ENCODE data around the gene MAGI2.

The MAGI2 gene

DNA sequence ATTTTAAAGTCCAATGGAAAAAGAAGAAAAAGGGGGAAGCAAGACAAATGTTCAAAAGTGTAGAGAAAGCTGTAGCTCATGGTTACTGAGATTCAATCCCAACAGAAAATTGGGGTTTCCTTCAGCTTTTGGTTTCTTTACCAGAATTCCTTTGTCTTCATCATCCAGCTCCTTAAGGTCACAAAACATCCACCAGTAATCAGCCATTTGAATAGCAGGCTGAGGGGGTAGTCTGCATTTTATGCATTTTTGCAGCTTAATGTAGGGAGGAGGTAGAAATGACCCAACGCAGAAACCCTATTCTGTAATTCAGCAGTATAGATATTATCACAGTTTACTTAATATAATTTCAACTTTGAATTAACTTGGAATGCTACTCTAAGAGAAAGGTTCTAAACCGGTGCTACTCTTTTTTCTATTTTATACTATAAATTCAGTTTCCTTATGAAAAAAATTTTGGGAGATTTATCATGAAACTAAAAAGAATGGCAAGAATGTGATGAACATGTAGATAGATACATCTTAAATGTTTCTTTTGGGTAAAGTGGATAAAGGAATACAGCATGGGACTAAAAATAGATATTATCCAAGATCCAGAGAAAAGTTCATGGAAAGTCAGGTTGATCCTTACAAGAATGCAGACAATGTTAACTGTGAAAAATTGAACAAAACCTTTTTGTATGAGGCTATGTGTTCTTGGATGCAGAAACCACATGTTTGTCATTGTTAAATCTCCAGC lies 1058.0 kb downstream of the MAGI2 start:
- no peak for FAIRE-seq

DNA sequence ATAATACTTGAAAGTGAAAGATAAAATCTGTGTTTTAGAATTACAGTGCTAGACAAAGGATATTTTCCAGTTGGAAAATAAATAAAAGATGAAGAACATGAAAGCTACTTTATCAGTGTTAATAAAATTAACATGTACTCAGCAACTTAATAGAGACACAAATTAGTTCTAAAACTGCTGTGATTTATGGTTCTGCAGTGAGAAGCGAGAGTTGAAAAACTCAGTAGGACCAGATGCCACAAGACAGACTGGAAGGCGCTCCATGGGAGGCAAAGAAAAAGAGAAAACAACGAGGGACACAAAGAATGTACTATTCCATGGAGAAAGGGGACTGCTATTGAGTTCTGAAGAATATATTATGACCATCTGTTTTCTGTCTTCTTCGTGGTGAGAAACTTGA lies 1064.4 kb downstream of the MAGI2 start:
- no peak for FAIRE-seq

DNA sequence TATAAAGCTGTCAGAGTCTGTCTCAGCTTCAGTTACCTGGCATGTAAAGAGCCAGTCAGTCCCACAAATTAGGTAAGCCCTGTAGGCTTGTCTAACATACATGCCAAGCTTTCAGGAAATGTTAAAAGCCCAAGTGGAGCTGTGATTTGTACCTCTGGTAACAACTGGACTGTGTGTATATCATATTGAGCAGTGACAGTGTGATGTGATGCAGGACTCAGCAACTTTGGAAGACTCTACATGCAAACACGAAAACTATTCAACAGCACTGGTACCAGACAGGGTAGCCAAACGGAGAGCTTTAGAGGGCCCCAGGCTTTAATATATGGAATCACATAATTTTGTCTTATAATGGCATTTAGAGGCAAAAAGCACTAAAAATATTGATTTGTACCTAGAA lies 1066.9 kb downstream of the MAGI2 start:
- FAIRE-seq: no peak

DNA sequence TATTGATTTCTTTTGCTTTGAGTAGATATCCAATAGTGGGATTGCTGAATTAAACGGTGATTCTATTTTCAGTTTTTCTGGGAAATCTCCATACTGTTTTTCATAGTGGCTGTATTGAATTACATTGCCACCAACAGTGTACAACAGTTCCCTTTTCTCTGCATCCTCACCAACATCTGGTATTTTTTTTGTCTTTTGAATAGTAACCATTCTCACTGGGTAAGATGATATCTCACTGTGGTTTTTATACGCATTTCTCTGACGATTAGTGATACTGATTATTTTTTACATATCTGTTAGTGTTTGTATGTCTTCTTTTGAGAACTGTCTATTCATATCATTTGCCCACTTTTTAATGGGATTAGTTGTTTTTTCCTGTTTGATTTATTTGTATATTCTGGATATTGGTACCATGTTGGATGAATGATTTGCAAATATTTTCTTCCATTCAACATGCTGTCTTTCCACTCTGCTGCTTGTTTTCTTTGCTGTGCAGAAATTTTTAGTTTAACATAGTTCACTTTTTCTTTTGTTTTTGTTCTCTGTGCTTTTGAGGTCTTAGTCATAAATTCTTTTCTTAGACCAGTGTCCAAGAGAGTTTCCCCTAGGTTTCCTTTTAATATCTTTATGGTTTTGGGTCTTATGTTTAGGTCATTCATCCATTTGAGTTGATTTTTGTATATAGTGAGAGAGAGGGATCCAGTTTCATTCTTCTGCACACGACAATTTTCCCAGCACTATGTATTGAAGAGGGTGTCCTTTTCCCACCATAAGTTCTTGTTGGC lies 1070.2 kb downstream of the MAGI2 start:
- no peak for FAIRE-seq

DNA sequence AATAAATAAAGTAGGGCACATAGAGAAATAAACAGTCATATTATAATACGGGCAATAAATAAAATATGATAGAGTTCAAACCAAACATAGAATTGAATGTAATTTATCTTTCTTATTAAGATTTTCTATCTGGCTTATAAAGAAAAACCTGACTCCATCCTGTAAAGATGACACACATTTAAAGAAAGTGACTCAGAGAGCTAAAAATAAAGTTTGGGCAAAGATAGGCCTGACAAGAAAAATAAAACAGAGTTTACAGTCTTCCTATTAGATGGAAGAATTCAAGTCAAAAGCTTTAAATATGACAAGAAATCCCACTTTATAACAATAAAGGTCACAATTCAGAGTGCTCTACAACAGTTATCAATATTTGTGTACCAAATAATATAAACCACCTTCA lies 1074.3 kb downstream of the MAGI2 start:
- FAIRE-seq: no peak

DNA sequence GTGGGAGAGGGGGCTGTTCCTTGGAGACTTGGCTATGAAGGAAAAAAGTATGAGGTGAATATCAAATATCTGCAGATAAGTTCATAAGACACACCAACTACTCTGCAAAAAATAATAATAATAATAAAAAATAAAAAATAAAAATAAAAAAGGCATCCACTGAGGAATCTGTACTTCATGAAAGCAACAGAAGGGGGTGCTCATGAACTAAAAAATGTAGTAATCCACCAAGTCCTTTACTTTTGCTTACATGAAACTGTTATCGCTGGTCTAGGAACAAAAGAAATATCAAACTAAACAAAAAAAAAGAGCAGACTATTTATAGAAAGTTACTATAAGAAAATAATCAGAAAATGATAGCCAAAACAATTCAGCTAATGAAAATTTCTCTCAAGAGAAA lies 1075.9 kb downstream of the MAGI2 start:
- FAIRE-seq: no peak

DNA sequence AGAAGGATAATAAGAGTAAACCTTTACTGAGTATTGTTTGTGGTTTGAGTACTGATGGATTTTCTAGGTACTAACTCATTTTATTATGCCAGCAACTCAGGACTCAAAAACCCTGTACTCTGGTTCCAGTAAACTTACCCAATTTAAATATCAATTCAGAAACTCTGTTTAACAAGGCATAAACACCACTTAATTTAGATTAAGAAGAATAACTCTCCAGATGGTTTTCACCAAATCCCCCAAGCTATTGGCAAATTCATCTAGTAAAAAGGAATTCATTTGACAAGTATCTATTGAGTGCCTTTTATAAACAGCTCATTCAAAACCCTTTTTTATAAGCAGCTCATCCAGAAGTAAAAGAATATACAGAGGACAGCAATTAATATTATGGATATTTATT lies 1082.5 kb downstream of the MAGI2 start:
- FAIRE-seq: no peak

DNA sequence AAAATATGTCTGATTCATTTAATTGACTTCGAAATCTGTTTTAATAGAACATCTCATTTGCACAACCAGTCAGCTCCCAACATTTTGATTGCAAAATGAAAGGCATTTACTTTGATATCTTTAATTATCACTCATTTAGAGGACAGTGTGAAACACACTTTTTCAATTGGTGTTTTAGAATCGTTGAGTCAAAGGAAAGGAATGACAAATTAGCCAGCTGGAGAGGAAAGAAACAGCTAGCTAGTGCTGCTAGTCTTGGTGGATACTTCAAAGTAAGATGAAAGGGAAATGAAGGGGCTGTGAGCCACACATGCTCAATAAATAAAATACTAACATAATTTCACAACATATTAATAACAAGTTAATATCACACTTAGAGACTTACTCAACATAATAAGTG lies 1084.7 kb downstream of the MAGI2 start:
- no peak for FAIRE-seq

DNA sequence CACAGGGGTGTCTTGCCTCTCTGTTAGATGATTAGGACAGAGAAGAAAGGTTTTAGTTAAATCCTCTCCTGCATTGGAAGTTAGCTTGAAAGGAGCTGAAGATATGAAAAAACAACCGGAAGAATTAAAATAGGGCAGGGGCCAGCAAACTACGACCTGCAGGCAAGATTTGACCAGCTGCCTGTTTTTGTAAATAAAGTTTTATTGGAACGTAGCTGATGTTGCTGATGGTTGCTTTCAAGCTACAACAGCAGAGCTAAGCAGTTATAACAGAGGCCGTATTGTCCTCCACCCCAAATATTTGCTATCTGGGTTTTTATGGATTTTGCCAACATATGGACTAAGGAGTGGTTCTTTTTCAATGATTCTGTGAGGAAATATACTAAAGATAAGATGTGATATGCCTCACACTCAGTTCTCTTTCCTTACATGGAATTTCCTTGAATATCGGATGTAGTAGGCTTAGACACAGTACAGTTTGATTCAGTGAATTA lies 1086.1 kb downstream of the MAGI2 start:
- no peak for FAIRE-seq

DNA sequence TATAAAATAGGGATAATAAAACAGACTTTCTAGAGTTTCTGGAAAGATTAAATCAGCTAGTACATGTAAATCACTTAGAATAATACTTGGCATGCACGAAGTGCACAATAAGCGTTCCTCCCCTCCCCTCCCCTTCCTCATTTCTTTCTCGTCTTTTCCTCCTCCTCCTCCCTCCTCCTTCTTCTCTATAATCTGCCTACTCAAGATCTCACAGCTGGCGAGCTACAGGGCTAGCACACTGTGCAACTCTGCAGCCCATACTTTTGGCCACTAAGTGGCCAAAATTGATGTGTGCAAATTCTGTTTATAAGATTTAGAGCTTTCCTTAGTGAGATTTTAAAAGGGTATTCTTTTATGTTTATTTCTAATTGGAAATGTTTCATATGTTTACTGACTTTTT lies 1089.6 kb downstream of the MAGI2 start:
- no peak for FAIRE-seq

DNA sequence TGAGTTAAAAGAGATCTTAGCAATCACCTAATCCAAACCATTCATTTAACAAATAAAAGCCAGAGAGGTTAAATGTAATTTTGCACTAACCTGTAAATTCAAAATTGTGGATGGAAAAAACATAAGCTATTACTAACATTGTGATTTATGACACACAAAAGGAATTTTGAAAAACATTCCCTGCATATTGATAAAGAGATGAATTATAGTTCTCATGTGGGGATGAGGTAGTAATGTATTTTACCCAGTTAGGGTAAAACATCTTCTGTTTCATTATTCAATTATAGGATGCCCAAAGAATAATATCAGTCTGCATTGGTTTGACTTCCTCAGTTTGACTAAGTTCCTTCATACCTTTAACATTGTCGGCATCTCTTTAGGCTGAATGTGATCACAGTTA lies 1093.6 kb downstream of the MAGI2 start:
- FAIRE-seq: no peak

DNA sequence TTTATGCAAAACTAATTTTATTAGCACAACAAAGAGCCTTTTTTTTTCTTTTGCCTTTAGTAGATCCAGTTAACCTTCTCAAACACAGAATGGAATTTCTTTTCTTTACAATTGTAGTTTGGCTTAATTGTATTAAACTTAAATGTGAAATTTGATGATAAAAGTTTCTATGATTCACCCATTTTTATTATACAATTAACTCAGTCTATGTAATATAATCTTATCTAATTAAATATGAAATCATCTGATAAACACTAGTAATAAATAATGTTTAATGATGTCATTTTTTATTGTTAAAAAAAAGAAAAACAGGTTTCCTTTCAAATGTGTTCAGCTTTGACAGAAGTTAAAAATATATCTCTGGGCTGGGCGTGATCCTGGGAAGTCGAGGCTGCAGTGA lies 1095.8 kb downstream of the MAGI2 start:
- peak; percentile 58 for FAIRE-seq

DNA sequence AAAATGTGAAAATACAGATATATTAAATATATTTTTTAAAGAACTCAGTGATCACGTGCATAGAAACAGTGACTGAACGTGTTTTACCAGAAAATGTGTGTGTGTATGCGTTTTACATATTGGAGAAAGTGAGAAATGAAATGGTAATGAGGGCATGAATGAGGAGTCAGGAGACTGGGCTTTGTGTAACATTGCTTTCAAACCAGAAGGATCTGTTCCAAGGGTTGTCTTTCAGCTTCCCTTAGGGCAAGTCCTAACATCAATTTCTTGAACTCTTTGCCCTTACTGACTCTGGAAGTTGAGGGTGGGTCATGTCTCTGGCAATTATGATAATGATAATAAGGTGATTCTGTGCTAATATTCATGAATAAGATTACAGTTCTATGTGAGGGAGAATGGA lies 1097.6 kb downstream of the MAGI2 start:
- no peak for FAIRE-seq

DNA sequence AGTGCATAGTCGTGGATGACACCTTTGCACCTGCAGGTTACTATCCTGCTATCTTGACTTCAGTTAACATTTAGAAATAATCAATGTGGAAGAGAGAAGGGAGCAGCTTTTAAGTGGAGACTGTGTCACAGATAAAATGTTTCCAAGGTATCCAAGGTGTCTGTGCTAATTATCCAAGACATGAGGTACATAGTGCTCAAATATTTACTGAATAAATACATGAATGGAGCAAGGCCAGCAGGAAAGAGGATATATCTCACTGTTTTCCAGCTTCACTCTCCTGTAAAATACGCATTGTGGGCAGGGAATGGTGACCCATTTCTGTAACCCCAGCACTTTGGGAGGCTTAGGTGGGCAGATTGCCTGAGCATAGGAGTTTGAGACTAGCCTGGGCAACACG lies 1102.5 kb downstream of the MAGI2 start:
- no peak for FAIRE-seq

DNA sequence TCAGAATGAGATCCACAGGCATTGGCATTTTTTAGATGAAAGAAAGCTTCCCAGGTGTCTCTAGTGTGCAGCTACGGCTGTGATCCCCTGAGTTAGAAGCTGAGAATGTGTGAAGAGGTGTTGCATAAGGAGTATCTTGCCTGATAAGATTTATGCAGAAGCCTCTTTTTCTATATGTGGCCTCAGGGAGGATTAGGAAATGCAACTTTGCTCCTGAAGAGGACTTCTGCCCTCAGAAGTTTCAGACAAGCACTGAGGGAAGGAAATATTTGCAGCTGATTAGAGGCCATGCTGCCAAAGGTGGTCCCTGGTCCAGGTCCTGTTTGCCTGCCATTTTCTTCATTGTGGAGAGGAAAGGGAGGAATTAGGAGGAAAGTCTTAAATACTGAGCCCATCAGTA lies 1103.1 kb downstream of the MAGI2 start:
- FAIRE-seq: no peak

DNA sequence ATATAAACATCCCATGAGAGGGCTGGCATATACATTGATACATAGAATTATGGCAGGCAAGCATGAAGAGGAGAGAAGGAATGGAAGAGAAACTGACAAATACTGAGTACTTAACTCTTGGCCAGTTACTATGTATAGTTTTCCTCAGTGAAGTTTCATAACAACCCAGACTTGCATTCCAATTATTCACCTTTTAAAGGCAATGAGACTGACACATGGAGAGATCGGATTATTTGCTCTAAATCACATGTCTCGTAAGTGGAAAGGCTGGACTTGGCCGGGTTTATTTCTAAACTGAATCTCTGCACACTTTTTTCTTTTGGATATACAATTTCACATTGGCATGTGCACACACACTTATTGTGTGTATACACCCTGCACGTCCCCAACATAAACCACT lies 1106.6 kb downstream of the MAGI2 start:
- no peak for FAIRE-seq

DNA sequence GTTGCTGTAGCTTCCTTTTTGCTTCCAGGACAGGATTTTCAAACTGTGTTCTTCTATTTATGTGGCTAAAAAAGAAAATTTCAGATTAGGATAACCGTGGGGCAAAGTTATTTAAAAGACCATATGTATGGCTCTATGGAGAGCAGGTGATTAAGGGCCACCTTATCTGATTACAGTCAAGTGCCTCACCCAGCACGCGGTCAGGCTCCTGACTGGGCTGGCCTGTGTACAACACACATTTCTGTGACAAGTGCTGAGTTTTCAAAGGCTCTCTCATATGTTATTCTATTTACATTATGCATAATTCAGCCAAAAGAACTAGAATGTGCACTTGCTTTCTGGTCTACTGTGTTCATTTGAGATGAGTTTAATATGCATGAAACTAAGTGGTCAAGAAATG lies 1107.5 kb downstream of the MAGI2 start:
- FAIRE-seq: no peak

DNA sequence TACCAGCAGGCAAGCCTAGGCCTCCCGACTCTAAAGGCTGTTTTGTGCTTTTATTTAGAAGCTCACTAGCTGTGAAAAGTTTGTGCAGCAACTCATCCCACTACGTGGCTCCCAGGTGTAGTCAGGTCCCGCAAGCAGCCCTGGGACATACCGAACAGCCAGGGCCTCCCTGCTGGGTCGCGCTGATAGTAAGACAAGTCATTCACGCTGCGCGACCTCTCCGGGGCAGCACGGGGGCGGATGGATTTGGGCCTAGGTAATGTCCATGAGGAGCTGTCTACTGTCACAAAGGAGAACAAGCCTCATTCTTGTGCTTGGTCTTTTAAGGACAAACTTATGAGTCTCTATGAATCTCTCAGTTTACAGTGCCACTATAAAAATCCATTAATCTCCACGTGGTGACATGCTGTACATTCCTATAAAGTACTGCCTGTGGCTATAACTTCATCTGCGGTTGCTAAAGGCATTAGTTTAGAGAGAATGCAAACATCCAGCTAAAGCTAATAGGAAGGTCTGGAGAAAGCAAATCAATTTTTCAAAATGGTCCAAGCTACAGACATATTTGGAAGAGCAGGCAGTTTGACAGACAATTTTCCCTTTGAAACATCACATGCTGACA lies 1108.1 kb downstream of the MAGI2 start:
- FAIRE-seq: no peak

DNA sequence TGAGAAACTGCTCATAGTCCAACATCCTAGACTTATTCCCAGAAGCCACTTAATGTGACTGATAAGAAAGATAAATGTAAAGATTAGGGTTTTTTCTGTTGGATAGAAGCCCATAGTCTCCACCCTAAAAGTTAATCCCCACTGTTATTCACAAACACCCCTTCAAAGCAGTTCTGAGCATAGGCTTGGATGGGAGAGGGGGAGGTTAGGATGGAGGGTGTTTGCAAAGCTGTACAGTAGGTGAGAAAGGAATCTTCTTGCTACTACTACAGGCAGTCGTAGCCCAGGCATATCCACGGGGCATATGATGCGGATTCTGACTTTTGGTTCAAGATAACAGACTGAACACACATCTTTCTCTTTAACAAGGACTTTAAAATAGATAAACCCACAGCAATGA lies 1119.0 kb downstream of the MAGI2 start:
- FAIRE-seq: no peak

DNA sequence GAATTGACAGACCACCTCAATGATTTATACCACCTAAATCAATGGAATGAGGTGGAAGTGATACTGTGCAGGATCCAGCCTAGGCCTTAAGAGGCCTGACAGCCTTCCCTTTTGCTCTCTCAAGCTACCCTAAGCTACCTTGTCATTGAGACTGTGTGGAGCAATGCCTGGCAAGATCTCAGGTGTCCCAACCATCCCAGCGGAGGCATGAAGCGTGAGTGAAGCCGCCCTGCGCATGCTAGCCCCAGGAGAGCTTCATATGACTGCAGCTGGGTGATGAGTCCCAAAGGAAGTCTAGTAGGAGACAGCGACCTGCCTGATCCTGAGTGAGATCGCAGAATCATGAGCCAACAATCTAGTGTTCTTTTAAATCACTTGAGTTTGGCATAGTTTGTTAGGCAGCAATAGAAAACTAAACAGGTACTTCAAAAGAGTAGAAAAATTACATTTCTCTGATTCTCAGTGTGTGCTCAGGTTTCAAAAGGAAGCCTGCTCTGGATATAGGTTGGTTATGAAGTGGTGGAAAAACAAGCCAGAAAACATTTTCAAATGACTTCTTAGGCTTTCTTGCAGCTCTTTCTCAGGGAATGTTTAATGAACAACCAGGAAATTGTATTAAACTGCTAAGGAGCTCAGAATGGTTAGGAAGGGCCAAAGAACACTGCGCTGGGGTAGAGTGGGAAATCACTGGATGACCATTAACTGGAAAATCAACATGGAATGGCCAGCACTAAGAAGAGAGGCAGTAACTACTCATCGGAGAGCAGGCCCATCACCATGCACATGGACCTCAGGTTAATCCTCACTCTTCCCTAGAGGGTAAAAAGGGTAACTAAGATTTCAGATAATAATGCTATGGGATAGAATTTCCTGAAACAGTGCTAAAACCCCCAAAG lies 1119.7 kb downstream of the MAGI2 start:
- no peak for FAIRE-seq

DNA sequence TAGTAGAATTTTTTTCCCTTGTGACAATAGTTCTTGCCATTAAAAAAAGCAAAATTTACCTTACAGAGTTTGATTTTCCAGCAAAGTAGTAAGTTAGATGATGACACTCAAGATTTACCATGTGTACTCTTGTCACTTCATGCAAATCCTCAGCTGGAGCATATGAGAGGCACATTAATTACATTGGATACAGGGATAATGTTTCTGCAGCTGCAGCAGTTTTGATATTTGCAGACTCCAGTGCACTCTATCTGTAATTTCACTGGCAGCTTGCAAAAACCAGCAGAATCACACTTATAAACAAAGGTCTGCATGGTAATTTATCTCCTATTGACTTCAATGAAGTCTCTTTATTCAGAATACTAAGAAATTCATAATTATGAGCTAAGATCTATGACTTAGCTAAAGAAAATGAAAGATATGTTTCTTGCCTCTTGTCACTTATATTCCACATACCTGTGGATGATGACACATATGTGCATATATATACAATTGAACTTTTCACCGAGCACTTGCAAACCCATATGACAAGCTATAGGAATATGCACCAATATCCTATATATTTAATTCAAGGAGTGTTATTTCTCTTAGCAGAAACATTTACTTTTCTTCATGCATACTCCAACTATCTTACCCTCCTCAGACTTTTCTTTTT lies 1124.3 kb downstream of the MAGI2 start:
- no peak for FAIRE-seq

DNA sequence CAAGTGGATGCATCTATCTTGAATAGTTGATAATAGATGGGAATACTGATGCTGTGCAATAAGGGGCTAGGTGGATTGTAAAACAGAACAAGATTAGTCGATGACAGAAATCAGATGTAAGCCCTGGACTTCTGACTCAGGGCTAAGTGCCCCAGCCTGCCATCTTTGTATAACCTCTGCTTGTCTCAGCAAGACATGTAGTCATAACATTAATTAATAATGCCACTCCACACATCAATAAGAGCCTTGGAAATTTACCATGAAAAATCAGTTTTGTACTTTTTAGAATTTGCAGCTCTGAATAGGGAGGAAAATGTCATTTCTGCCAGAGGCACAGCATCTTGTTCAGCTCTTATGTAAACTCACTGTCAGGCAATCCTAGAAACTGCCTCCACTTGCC lies 1125.7 kb downstream of the MAGI2 start:
- FAIRE-seq: no peak
